ENCODE measurements around the gene SRF. TPM values are rescaled to one million over a fixed set of nuclear protein-coding genes. Genes with fewer than 3 reads are reported as not detected.

SRF gene
- total and polyA plus RNA-seq, 4 donors = 2.0 to 11.7 (median 7.1) TPM

GRCh38 chr6:43220439-43220951 is 49.4 kb downstream of the SRF start:
- WGBS = 95% methylated on average over 16 of the region's 16 CpGs
- TF ChIP-seq FOXA2 (IDR thresholded peaks at IDR 0.05) (no peak), RAD21 (IDR thresholded peaks at IDR 0.05) (no peak), RXRA (IDR thresholded peaks at IDR 0.05) (no peak), EGR1 (IDR thresholded peaks at IDR 0.05; ENCODE audit: low read depth in 2 of 2) (no peak), HNF4G (IDR thresholded peaks at IDR 0.05) (no peak), YY1 (IDR thresholded peaks at IDR 0.05) (no peak), SP1 (IDR thresholded peaks at IDR 0.05) (no peak), REST (IDR thresholded peaks at IDR 0.05) (no peak), HNF4A (conservative IDR thresholded peaks at IDR 0.05) (no peak), FOXA1 (IDR thresholded peaks at IDR 0.05) (no peak), MAX (IDR thresholded peaks at IDR 0.05) (no peak), ZBTB33 (IDR thresholded peaks at IDR 0.05) (no peak), TAF1 (conservative IDR thresholded peaks at IDR 0.05) (no peak), NR2F2 (IDR thresholded peaks at IDR 0.05) (no peak), JUND (IDR thresholded peaks at IDR 0.05) (no peak), ATF3 (IDR thresholded peaks at IDR 0.05) (no peak), GABPA (IDR thresholded peaks at IDR 0.05 in 1 of 2, conservative IDR thresholded peaks at IDR 0.05 in 1 of 2) (no peak)
- TF ChIP-seq, protein P1, sequence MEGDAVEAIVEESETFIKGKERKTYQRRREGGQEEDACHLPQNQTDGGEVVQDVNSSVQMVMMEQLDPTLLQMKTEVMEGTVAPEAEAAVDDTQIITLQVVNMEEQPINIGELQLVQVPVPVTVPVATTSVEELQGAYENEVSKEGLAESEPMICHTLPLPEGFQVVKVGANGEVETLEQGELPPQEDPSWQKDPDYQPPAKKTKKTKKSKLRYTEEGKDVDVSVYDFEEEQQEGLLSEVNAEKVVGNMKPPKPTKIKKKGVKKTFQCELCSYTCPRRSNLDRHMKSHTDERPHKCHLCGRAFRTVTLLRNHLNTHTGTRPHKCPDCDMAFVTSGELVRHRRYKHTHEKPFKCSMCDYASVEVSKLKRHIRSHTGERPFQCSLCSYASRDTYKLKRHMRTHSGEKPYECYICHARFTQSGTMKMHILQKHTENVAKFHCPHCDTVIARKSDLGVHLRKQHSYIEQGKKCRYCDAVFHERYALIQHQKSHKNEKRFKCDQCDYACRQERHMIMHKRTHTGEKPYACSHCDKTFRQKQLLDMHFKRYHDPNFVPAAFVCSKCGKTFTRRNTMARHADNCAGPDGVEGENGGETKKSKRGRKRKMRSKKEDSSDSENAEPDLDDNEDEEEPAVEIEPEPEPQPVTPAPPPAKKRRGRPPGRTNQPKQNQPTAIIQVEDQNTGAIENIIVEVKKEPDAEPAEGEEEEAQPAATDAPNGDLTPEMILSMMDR (IDR thresholded peaks at IDR 0.05; ENCODE audit: low read depth, low read length, missing input control) = no peak

More at GRCh38 chr6:43220439-43220951, 49.4 kb downstream of the SRF start:
- Histone ChIP-seq H3K36me3 (ENCODE audit: control insufficient read depth in 4 of 4, insufficient read depth in 3 of 4, low read depth in 1 of 4, low read length in 3 of 4) (peaks cover 10 to 37% (median 11%) of the 10 kb centered on the region in 4 donors), H3K9me3 (ENCODE audit: control insufficient read depth in 4 of 4, low read length in 3 of 4) (no peaks in the 10 kb centered on the region), H3K4me1 (ENCODE audit: control insufficient read depth in 4 of 4, insufficient read depth in 4 of 4, low read length in 3 of 4) (no peaks in the 10 kb centered on the region), H3K4me3 (ENCODE audit: low read depth in 1 of 3, low read length in 3 of 3) (no peak overlapping the region), H3K27ac (ENCODE audit: low read depth in 1 of 2, low read length in 2 of 2) (no peak overlapping the region), H3K27me3 (ENCODE audit: control insufficient read depth in 4 of 4, insufficient read depth in 4 of 4, low read length in 3 of 4) (no peaks in the 10 kb centered on the region), H3K9ac (ENCODE audit: low read depth in 1 of 2, low read length in 2 of 2) (no peak overlapping the region)
- DNase-seq (ENCODE audit: low spot score) = no peak

Measured in liver (tissue), 9 donors.